ENCODE data around the gene COQ9.

GRCh38 chr16:57432989-57433388 is 14.3 kb upstream of the COQ9 start:
- TF ChIP-seq POLR2A (IDR thresholded peaks at IDR 0.05) (no peak), CTCF (IDR thresholded peaks at IDR 0.05) (no peak)

Data from heart left ventricle (tissue), 13 donors.